ENCODE data around the gene CELF4. TPM values are rescaled to one million over a fixed set of nuclear protein-coding genes. Genes with fewer than 3 reads are reported as not detected.

Gene CELF4
- total RNA-seq: not detected

DNA sequence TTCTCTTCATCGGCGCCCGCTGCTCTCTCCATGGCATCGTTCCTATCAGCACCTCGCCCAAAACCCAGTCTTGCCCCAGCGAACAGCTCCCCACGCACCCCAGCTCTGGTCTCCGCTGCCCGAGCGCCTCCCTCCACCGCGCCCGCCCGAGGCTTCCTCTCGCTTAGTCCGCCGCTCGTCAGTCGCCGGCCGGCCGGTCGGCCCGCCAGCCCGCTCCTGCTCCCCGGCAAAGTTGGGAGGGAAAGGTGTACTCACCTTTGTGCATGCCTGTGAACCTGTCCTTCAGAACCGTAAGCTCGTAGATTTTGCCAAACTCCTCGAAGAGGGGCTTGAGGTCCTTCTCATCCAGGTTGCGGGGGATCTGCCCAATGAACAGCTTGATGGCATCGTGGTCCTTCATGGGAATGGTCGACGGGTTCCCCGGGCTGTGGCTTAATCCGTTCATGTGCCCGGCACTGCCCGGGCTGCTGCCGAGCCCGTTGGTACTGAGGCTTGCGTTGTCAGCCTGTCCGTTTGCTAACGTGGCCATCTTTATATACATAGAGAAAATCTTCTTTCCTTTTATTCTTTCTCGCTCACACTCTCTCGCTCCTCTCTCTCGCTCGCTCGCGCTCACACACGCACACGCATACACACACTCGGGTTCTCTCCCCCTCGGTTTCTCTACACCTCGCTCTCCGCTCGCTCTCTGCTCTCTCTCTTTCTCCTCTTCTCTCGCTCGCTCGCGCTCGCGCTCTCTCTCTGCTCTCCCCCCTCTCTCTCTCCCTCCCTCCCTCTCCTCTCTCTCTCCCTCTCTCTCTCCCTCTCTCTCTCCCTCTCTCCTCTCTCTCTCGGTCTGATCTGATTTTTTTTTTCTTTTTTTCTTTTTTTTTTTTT is at the start of gene CELF4:
Gene CELF4, minus strand, starts transcription at position 698 of the 876 bp plus-strand sequence.
- ChIA-PET CTCF (no interaction called here), POLR2A (no interaction called here)
- H3K27ac Mint-ChIP-seq: no peak within 1 kb of the TSS
- no peaks in the 10 kb centered on the region for H3K36me3 Mint-ChIP-seq (ENCODE audit: low read depth)
- no peaks in the 10 kb centered on the region for H3K9me3 Mint-ChIP-seq
- no peak for DNase-seq
- peaks cover 12% of the 10 kb centered on the region for H3K4me1 Mint-ChIP-seq
- peaks cover 68% of the 10 kb centered on the region for H3K27me3 Mint-ChIP-seq
- peak within 1 kb of the TSS; percentile 27 for H3K4me3 Mint-ChIP-seq

- ChIA-PET POLR2A (no interaction called here), CTCF (no interaction called here)
- Mint-ChIP-seq H3K27me3 (no peaks in the 10 kb centered on the region), H3K4me3 (no peak overlapping the region), H3K9me3 (no peaks in the 10 kb centered on the region), H3K36me3 (ENCODE audit: low read depth) (no peaks in the 10 kb centered on the region), H3K27ac (no peak overlapping the region), H3K4me1 (no peaks in the 10 kb centered on the region)
- no peak for DNase-seq
Measured at GRCh38 chr18:37613253-37613565, 47.6 kb upstream of the CELF4 start.

DNA sequence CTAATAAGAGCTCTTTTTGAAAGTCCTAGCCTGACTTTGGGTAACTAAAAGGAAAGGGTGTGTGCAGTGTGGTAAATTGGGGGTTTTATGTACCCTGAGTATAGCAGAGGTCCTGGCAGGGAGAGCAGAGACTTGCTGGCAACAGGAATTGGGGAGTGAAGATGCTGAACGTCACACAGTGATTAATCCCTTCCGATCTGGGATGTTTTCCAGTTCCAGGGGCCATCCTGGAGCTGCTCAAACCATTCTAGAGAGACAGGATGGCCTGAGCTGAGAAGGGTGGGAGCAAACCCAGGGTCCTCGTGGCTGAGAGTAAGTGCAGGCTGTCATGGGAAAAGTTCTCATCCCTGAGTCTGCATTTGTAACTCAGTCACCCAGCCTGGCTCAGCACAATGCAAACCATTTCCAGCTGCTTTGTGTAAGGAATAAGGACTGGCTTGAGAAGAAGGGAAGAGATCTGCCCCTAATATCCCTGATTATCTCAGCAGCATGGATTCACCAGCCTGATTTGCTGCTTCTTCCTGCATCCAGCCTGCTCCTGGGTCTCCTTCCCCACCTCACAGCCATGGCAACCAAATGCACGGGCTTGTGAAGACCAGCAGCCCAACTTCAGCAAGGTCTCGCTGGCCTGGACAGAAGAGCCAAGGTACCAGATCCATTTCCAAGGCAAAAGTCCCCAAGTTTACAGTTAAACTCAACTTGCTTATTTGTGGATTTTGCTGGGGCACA is 47.1 kb upstream of the CELF4 start:
- Mint-ChIP-seq H3K27ac (no peak overlapping the region), H3K9me3 (no peaks in the 10 kb centered on the region), H3K4me3 (no peak overlapping the region), H3K27me3 (no peaks in the 10 kb centered on the region), H3K36me3 (ENCODE audit: low read depth) (no peaks in the 10 kb centered on the region), H3K4me1 (no peaks in the 10 kb centered on the region)
- no peak for DNase-seq
- POLR2A ChIA-PET: no interaction called here
- CTCF ChIA-PET: no interaction called here

DNA sequence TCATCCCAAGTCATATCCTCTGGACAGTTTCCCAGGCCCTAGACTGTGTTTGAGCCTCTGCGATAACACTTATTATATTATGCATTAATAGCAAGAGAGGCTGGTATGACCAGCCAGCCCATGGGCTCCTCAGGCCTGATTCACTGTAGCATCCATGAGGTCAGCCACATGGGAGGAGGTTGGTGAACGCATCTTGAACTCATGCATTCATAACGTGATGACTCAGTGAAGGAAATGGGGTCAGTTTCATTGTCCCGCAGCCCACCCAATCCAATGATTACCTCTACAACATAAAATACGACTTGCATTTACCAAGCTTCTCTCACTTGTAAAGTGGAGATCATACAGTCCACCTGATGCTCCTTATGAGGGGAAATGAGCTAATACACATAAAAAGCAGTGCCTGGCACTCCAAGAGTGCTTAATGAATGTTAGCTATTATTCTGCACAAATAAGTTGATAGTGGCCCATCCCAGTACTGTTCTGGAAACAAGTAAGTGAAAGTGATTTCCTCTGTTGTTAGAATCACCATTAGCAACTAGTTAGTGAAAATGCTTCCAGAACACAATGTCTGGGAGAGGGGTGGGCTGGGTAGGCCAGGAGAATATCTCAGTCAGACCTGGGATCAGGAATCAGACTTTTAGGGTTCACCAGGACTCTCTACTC is 46.1 kb upstream of the CELF4 start:
- Mint-ChIP-seq H3K4me1 (no peaks in the 10 kb centered on the region), H3K4me3 (no peak overlapping the region), H3K36me3 (ENCODE audit: low read depth) (no peaks in the 10 kb centered on the region), H3K27me3 (no peaks in the 10 kb centered on the region), H3K27ac (no peak overlapping the region), H3K9me3 (no peaks in the 10 kb centered on the region)
- ChIA-PET POLR2A (no interaction called here), CTCF (no interaction called here)
- DNase-seq: no peak

- Mint-ChIP-seq H3K4me1 (no peaks in the 10 kb centered on the region), H3K27ac (no peak overlapping the region), H3K4me3 (no peak overlapping the region), H3K36me3 (ENCODE audit: low read depth) (no peaks in the 10 kb centered on the region), H3K9me3 (no peaks in the 10 kb centered on the region), H3K27me3 (no peaks in the 10 kb centered on the region)
- ChIA-PET POLR2A (no interaction called here), CTCF (no interaction called here)
- DNase-seq: no peak
Measured at GRCh38 chr18:37608876-37609275, 43.3 kb upstream of the CELF4 start.

DNA sequence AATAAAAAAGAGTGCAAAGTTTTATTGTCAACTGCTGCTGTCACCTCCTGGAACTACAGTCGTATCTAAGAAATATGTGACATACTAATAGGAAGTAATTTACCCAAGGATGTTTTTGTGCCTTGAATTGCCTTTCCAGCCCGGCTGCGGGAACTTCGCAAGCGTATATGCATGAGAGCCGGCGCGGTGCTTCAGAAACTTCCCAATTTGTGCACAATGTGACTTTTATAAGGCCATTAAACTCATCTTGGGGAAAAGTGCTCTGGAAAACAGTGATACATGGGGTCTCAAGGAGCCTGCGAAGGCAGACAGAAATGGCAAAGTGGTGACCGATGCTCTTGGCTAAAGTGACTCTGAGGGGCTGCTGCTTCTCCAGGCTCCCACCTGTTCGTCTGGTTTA is 41.7 kb upstream of the CELF4 start:
- no peaks in the 10 kb centered on the region for H3K9me3 Mint-ChIP-seq
- no peak overlapping the region for H3K4me3 Mint-ChIP-seq
- H3K36me3 Mint-ChIP-seq (ENCODE audit: low read depth): no peaks in the 10 kb centered on the region
- POLR2A ChIA-PET: no interaction called here
- H3K4me1 Mint-ChIP-seq: no peaks in the 10 kb centered on the region
- CTCF ChIA-PET: no interaction called here
- no peaks in the 10 kb centered on the region for H3K27me3 Mint-ChIP-seq
- H3K27ac Mint-ChIP-seq: no peak overlapping the region
- DNase-seq: no peak

- no peak for DNase-seq
- Mint-ChIP-seq H3K4me1 (no peaks in the 10 kb centered on the region), H3K4me3 (no peak overlapping the region), H3K27ac (no peak overlapping the region), H3K36me3 (ENCODE audit: low read depth) (no peaks in the 10 kb centered on the region), H3K27me3 (no peaks in the 10 kb centered on the region), H3K9me3 (peaks cover 5% of the 10 kb centered on the region)
- CTCF ChIA-PET: no interaction called here
- POLR2A ChIA-PET: no interaction called here
Measured at GRCh38 chr18:37604032-37604431, 38.4 kb upstream of the CELF4 start.

DNA sequence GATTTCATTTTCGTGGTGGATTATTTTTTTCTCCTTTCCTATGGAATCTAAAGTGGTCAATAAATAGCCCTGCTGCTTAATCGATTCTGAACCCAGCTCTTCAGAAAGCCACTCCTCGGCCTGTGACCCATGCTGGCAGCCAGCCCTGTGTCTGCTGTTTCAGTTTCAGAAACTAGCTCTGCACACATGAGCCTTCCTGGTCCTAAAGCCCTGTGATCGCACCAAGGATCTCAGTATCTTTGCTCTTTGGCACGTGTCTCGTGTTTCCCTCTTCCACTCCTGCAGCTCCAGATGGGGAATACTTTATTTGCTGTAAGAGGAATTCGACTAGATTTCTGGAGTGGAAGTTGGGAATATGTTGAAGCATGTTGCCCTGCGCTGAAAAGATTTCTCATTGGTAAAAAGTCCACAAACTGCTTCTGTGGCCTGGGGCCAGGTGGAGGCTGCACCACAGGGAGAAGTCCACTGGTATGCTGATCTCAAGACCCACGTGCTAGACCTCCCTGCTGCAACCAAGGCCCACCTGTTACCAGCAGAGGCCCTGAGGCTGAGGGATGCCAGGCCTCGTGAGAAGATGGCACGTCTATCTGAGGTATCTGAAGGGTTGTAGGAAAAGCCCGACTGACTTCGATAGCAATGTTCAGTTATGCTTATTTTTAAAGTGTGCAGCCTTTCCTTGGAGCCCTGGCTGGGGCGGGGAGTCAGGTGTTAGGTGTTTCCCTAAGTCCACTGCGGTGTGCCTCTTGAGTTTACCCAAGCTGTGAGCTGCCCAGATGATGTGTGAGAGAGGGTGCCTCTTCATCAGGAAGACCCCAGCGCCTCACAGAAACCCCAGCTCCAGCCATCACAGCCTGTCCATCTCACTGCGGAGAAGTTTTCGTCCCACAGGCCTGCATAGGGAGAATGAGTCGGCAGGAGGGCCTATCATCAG is 33.6 kb upstream of the CELF4 start:
- no peaks in the 10 kb centered on the region for H3K4me1 Mint-ChIP-seq

GRCh38 chr18:37598396-37598795 is 32.8 kb upstream of the CELF4 start:
- Mint-ChIP-seq H3K9me3 (peaks cover 5% of the 10 kb centered on the region), H3K36me3 (ENCODE audit: low read depth) (no peaks in the 10 kb centered on the region), H3K27me3 (no peaks in the 10 kb centered on the region), H3K4me3 (no peak overlapping the region), H3K4me1 (no peaks in the 10 kb centered on the region), H3K27ac (no peak overlapping the region)
- CTCF ChIA-PET: no interaction called here
- POLR2A ChIA-PET: no interaction called here
- DNase-seq: no peak

More for the DNA sequence above, 33.6 kb upstream of the CELF4 start:
- H3K4me3 Mint-ChIP-seq: no peak overlapping the region
- no peak overlapping the region for H3K27ac Mint-ChIP-seq
- POLR2A ChIA-PET: no interaction called here
- H3K27me3 Mint-ChIP-seq: no peaks in the 10 kb centered on the region
- peaks cover 5% of the 10 kb centered on the region for H3K9me3 Mint-ChIP-seq
- no peaks in the 10 kb centered on the region for H3K36me3 Mint-ChIP-seq (ENCODE audit: low read depth)
- no peak for DNase-seq
- CTCF ChIA-PET: no interaction called here

DNA sequence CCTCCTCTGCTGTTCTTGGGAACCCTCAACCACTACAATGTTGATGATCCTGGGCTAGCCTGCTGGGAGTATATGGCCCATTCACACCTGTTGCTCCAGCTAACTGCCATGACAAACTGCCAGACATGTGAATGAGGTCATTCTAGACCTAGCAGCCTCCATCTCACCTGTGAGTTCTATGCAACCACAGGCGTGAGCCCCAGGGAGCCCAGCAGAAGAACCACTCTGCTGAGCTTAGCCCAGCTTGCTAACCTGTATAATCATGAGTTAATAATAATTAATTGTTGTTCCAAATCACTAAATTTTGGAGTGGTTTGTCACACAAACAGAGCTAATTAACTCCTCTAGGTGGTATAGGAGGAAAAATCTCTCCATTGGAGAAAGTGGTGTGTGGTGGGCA is 24.7 kb upstream of the CELF4 start:
- H3K36me3 Mint-ChIP-seq (ENCODE audit: low read depth): no peaks in the 10 kb centered on the region
- POLR2A ChIA-PET: no interaction called here
- CTCF ChIA-PET: no interaction called here
- H3K27ac Mint-ChIP-seq: no peak overlapping the region
- no peak for DNase-seq
- no peaks in the 10 kb centered on the region for H3K4me1 Mint-ChIP-seq
- H3K27me3 Mint-ChIP-seq: no peaks in the 10 kb centered on the region
- no peak overlapping the region for H3K4me3 Mint-ChIP-seq
- no peaks in the 10 kb centered on the region for H3K9me3 Mint-ChIP-seq

- Mint-ChIP-seq H3K4me3 (no peak overlapping the region), H3K36me3 (ENCODE audit: low read depth) (no peaks in the 10 kb centered on the region), H3K27ac (no peak overlapping the region), H3K9me3 (no peaks in the 10 kb centered on the region), H3K4me1 (no peaks in the 10 kb centered on the region), H3K27me3 (no peaks in the 10 kb centered on the region)
- CTCF ChIA-PET: no interaction called here
- POLR2A ChIA-PET: no interaction called here
- no peak for DNase-seq
Measured at GRCh38 chr18:37588289-37588688, 22.7 kb upstream of the CELF4 start.

DNA sequence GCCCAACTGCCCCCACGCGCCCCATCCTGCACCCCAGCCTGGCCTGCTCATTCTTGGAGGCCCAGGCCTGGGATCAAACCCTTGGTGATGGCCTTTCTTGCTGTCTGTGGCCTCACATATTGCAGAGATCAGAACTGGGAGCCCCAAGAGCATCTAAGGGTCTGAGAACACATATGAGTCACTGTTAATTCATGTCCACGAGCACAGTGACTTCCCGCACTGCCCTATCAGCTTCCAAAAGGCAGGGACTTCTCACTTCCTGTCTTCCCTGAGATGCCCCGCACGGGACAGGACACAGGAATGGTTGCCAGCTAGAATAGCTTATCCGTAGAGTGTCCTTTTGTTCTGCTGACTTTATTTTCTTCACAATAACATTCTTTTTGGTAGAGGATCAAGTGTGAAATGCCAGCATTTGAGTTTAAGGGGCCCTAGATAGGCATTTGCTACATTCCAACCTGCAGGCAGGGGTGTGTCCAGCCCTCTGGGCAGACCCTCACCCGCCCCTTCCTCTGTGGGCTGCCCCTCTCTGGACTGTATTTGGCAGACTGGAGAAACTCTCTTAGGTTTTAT is 21.1 kb upstream of the CELF4 start:
- H3K4me1 Mint-ChIP-seq: no peaks in the 10 kb centered on the region
- no peak for DNase-seq
- H3K27me3 Mint-ChIP-seq: no peaks in the 10 kb centered on the region
- H3K27ac Mint-ChIP-seq: no peak overlapping the region
- ChIA-PET CTCF (no interaction called here), POLR2A (no interaction called here)
- H3K9me3 Mint-ChIP-seq: no peaks in the 10 kb centered on the region
- no peaks in the 10 kb centered on the region for H3K36me3 Mint-ChIP-seq (ENCODE audit: low read depth)
- H3K4me3 Mint-ChIP-seq: no peak overlapping the region

Data from activated CD4-positive, alpha-beta T cell treated with anti-CD3 and anti-CD28 coated beads, Interleukin-2, amount 10 ng/mL, durations not matched to agents 7 days and 5 days (primary cell).